ENCODE data around the gene SRRM2.

Gene SRRM2

GRCh38 chr16:2765462-2766404 lies 13.3 kb downstream of the SRRM2 start:
- no peak for DNase-seq

- DNase-seq = no peak
Measured at GRCh38 chr16:2766430-2767139, 14.1 kb downstream of the SRRM2 start.

- no peak for DNase-seq
Measured at GRCh38 chr16:2767140-2767731, 14.8 kb downstream of the SRRM2 start.

- DNase-seq = no peak
Measured at GRCh38 chr16:2767891-2768290, 15.5 kb downstream of the SRRM2 start.

- no peak for DNase-seq
Measured at GRCh38 chr16:2768403-2769089, 16.1 kb downstream of the SRRM2 start.

- DNase-seq = no peak
Measured at GRCh38 chr16:2769100-2769529, 16.7 kb downstream of the SRRM2 start.

GRCh38 chr16:2769675-2770056 lies 17.2 kb downstream of the SRRM2 start:
- no peak for DNase-seq

- DNase-seq = no peak
Measured at GRCh38 chr16:2770057-2770951, 17.9 kb downstream of the SRRM2 start.

GRCh38 chr16:2771496-2772402 lies 19.3 kb downstream of the SRRM2 start:
- no peak for DNase-seq

GRCh38 chr16:2773188-2773968 lies 20.9 kb downstream of the SRRM2 start:
- no peak for DNase-seq

GRCh38 chr16:2774161-2774891 lies 21.9 kb downstream of the SRRM2 start:
- no peak for DNase-seq

GRCh38 chr16:2775131-2775716 lies 22.8 kb downstream of the SRRM2 start:
- no peak for DNase-seq

GRCh38 chr16:2775765-2776499 lies 23.5 kb downstream of the SRRM2 start:
- DNase-seq = no peak

GRCh38 chr16:2776500-2777139 lies 24.2 kb downstream of the SRRM2 start:
- DNase-seq = no peak

GRCh38 chr16:2777231-2777902 lies 24.9 kb downstream of the SRRM2 start, which contains the start of gene ELOB:
Gene ELOB, minus strand, starts transcription at chr16:2777280. Its CDS starts 41 bp downstream, at chr16:2777239.
- peak; percentile 54 for DNase-seq

- DNase-seq = no peak
Measured at GRCh38 chr16:2777903-2778629, 25.6 kb downstream of the SRRM2 start.

Measured in NCI-H187 treated with DMSO at 0.1 percent for 48 hours (cell line).